Neural progenitor cell (in vitro differentiated cells): ENCODE measurements around the gene DNAH3. TPM values are rescaled to one million over a fixed set of nuclear protein-coding genes. Genes with fewer than 3 reads are reported as not detected.

ENCODE experiments used
- DNase-seq: peaks from one replicate; pipeline ENCODE4 v3.0.0-alpha.2; 2016; ENCODE audit warnings: low spot score
- H2AFZ ChIP-seq: fragments of 200-600 bp; sonication (generic); replicated peaks from 2 replicates; pipeline ENCODE4 v1.6.1; 2016; ENCODE audit warnings: antibody characterized with exemption
- H3F3A ChIP-seq: fragments of 200-600 bp; sonication (generic); 2 replicates; pipeline ENCODE4 v1.6.1; 2016; ENCODE audit warnings: antibody characterized with exemption, low read depth
- H3K27ac ChIP-seq: fragments of 200-600 bp; sonication (generic); 2 replicates; pipeline ENCODE4 v1.5.1; 2016; ENCODE audit warnings: mild to moderate bottlenecking
- H3K27me3 ChIP-seq: fragments of 200-600 bp; sonication (generic); 2 replicates; pipeline ENCODE4 v1.6.1; 2016; ENCODE audit warnings: mild to moderate bottlenecking, moderate library complexity
- H3K36me3 ChIP-seq: fragments of 200-600 bp; sonication (generic); 2 replicates; pipeline ENCODE4 v1.5.1; 2016
- H3K4me1 ChIP-seq: fragments of 200-600 bp; sonication (generic); 2 replicates; pipeline ENCODE4 v1.6.1; 2016; ENCODE audit warnings: mixed run types
- H3K4me2 ChIP-seq: fragments of 200-600 bp; sonication (generic); 2 replicates; pipeline ENCODE4 v1.6.1; 2016
- H3K4me3 ChIP-seq: fragments of 200-600 bp; sonication (generic); 2 replicates; pipeline ENCODE4 v1.5.1; 2016
- H3K79me2 ChIP-seq: fragments of 200-600 bp; sonication (generic); 2 replicates; pipeline ENCODE4 v1.6.1; 2016; ENCODE audit warnings: low read depth
- H3K9ac ChIP-seq: fragments of 200-600 bp; sonication (generic); 2 replicates; pipeline ENCODE4 v1.6.1; 2016
- H3K9me3 ChIP-seq: fragments of 200-600 bp; sonication (generic); 2 replicates; pipeline ENCODE4 v1.5.1; 2016; ENCODE audit warnings: low read depth
- H4K20me1 ChIP-seq: fragments of 200-600 bp; sonication (generic); 2 replicates; pipeline ENCODE4 v1.6.1; 2016; ENCODE audit warnings: low read depth
- H3K27ac Mint-ChIP-seq: 3 replicates; pipeline ENCODE4 v1.8.0; 2021; ENCODE audit warnings: mixed read lengths
- H3K27me3 Mint-ChIP-seq: 2 replicates; pipeline ENCODE4 v1.8.0; 2022; ENCODE audit warnings: low read depth, mild to moderate bottlenecking, inconsistent platforms, moderate library complexity, mixed read lengths; ENCODE audit not compliant: insufficient read depth
- H3K36me3 Mint-ChIP-seq: 3 replicates; pipeline ENCODE4 v1.8.0; 2021; ENCODE audit warnings: mixed read lengths
- H3K4me1 Mint-ChIP-seq: 3 replicates; pipeline ENCODE4 v1.8.0; 2021; ENCODE audit warnings: mixed read lengths
- H3K4me3 Mint-ChIP-seq: 3 replicates; pipeline ENCODE4 v1.8.0; 2021; ENCODE audit warnings: mild to moderate bottlenecking, moderate library complexity, mixed read lengths
- H3K9me3 Mint-ChIP-seq: 3 replicates; pipeline ENCODE4 v1.8.0; 2020; ENCODE audit warnings: mixed read lengths
- EZH2 ChIP-seq: fragments of 200-600 bp; sonication (generic); IDR thresholded peaks from 2 replicates; pipeline ENCODE4 v1.6.1; 2017; ENCODE audit warnings: antibody characterized with exemption, mild to moderate bottlenecking, moderate library complexity
- EZH2phosphoT487 ChIP-seq: fragments of 200-600 bp; sonication (generic); IDR thresholded peaks from 2 replicates; pipeline ENCODE4 v1.6.1; 2017; ENCODE audit warnings: antibody characterized with exemption
- total RNA-seq: library from RNA; depleted of rRNA; stranded (reverse); fragments of >200 nt; gene quantifications from 2 replicates; pipeline ENCODE4 v1.2.3, GENCODE V29; 2015; ENCODE audit warnings: low replicate concordance
- TF ChIP-seq, protein P1 (sequence below): fragments of 200-600 bp; sonication (generic); IDR thresholded peaks from 2 replicates; pipeline ENCODE4 v1.5.1; 2017; ENCODE audit warnings: antibody characterized with exemption, mild to moderate bottlenecking

The DNAH3 gene
- total RNA-seq, 1 donor from 2014 or later: 0.92 TPM

DNA sequence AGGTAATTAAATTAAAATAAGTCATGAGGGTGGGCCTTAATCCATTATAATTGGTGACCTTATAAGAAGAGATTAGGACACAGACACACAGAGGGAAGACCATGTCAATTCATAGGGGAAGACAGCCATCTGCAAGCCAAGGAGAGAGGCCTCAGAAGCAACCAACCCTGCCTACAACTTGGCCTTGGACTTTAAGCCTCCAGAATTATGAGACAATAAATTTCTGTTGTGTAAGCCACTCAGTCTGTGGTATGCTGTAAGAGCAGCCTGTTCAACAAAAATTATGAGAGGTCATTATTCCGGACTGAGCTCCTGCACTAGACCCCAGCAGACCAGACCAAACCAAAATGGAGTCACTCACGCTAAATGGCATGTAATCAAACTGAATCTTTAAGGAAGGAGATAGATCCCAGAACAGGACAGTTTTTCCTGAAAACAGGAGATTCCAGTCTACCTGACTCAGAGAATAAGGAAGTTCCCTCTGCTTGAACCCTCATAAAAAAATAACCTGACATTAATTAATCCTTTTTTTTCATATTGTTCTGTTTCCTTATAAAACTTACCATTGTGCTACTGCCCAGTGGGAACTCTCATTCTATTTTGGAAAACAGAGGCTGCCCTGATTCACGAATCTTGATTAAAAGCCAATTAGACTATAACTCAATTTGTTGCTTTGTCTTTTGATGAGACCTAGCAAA lies 74.3 kb downstream of the DNAH3 start:
- Histone ChIP-seq H3K79me2 (no peaks in the 10 kb centered on the region), H3K4me1 (no peaks in the 10 kb centered on the region), H3K9ac (no peak overlapping the region), H3K4me3 (no peak overlapping the region), H3K36me3 (no peaks in the 10 kb centered on the region), H3K9me3 (no peaks in the 10 kb centered on the region), H3K27ac (no peak overlapping the region), H3F3A (no peaks in the 10 kb centered on the region), H4K20me1 (no peaks in the 10 kb centered on the region), H2AFZ (no peak overlapping the region), H3K27me3 (no peaks in the 10 kb centered on the region), H3K4me2 (no peak overlapping the region)
- no peak for DNase-seq
- TF ChIP-seq EZH2 (no peak), EZH2phosphoT487 (no peak)
- TF ChIP-seq, protein P1, sequence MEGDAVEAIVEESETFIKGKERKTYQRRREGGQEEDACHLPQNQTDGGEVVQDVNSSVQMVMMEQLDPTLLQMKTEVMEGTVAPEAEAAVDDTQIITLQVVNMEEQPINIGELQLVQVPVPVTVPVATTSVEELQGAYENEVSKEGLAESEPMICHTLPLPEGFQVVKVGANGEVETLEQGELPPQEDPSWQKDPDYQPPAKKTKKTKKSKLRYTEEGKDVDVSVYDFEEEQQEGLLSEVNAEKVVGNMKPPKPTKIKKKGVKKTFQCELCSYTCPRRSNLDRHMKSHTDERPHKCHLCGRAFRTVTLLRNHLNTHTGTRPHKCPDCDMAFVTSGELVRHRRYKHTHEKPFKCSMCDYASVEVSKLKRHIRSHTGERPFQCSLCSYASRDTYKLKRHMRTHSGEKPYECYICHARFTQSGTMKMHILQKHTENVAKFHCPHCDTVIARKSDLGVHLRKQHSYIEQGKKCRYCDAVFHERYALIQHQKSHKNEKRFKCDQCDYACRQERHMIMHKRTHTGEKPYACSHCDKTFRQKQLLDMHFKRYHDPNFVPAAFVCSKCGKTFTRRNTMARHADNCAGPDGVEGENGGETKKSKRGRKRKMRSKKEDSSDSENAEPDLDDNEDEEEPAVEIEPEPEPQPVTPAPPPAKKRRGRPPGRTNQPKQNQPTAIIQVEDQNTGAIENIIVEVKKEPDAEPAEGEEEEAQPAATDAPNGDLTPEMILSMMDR: no peak
- no peak overlapping the region for H3K4me3 Mint-ChIP-seq
- H3K27ac Mint-ChIP-seq: no peak overlapping the region
- no peaks in the 10 kb centered on the region for H3K9me3 Mint-ChIP-seq
- no peaks in the 10 kb centered on the region for H3K4me1 Mint-ChIP-seq
- H3K36me3 Mint-ChIP-seq: no peaks in the 10 kb centered on the region
- peaks cover 7% of the 10 kb centered on the region for H3K27me3 Mint-ChIP-seq

DNA sequence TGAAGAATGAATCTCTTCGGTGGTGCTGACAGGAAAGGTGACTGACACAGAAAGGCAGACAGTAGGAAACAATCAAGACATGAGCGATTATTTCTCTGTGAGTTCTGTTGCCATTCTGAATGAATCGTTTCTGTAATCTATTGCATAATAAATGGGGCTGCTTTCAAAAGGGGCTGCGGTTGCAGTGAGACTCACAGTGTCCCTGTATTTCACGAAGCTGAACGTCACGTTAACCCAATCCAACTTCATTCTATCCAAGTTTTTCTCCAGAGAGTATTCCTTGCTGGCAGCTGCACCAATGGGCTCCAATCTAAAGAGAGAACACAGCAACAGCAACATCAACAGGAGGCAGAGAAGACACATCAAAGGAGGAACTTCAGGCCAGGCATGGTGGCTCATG lies 75.4 kb downstream of the DNAH3 start:
- Mint-ChIP-seq H3K27ac (no peak overlapping the region), H3K4me1 (no peaks in the 10 kb centered on the region), H3K9me3 (no peaks in the 10 kb centered on the region), H3K4me3 (no peak overlapping the region), H3K36me3 (no peaks in the 10 kb centered on the region), H3K27me3 (peaks cover 4% of the 10 kb centered on the region)
- Histone ChIP-seq H3K79me2 (no peaks in the 10 kb centered on the region), H3K27ac (no peak overlapping the region), H3K36me3 (no peaks in the 10 kb centered on the region), H3K4me2 (no peak overlapping the region), H2AFZ (no peak overlapping the region), H3K9ac (no peak overlapping the region), H4K20me1 (no peaks in the 10 kb centered on the region), H3K4me3 (no peak overlapping the region), H3K4me1 (no peaks in the 10 kb centered on the region), H3K27me3 (no peaks in the 10 kb centered on the region), H3F3A (no peaks in the 10 kb centered on the region), H3K9me3 (no peaks in the 10 kb centered on the region)
- TF ChIP-seq, protein P1: no peak
- no peak for TF ChIP-seq EZH2phosphoT487
- TF ChIP-seq EZH2: no peak
- no peak for DNase-seq

DNA sequence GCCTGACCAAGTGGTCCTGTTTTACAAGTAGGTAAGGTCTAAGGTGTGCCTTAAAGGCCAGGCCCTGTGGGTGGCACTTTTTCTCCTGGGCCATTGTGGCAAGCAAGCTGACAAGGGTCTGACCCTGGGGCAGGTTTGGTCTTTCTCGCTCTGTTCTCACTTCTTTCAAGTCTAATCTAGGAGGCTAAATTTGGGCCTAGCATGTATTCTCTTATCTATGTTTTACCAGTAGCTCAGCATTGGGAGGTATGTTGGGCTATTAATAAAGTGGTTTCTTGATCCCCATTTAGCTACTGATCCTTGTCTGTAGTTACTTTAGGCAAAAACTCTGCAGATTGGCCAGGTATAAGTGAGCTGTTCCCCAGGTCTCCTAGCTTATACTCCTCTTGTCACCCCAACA lies 77.7 kb downstream of the DNAH3 start:
- Histone ChIP-seq H4K20me1 (no peaks in the 10 kb centered on the region), H3F3A (no peaks in the 10 kb centered on the region), H3K27me3 (no peaks in the 10 kb centered on the region), H3K27ac (no peak overlapping the region), H3K9ac (no peak overlapping the region), H3K4me3 (no peak overlapping the region), H3K36me3 (no peaks in the 10 kb centered on the region), H3K79me2 (no peaks in the 10 kb centered on the region), H3K9me3 (no peaks in the 10 kb centered on the region), H2AFZ (no peak overlapping the region), H3K4me1 (no peaks in the 10 kb centered on the region), H3K4me2 (no peak overlapping the region)
- Mint-ChIP-seq H3K27ac (no peak overlapping the region), H3K4me1 (no peaks in the 10 kb centered on the region), H3K27me3 (no peaks in the 10 kb centered on the region), H3K36me3 (no peaks in the 10 kb centered on the region), H3K9me3 (no peaks in the 10 kb centered on the region), H3K4me3 (no peak overlapping the region)
- no peak for DNase-seq
- TF ChIP-seq, protein P1: no peak
- TF ChIP-seq EZH2phosphoT487 (no peak), EZH2 (no peak)
